ENCODE results near the gene FBXO11. TPM values are rescaled to one million over a fixed set of nuclear protein-coding genes. Genes with fewer than 3 reads are reported as not detected.
A peak's percentile ranks its signal among the peaks of the same experiment; 100 is the strongest.

The FBXO11 gene
- total RNA-seq, 1 donor from 2014 or later = 43.2 TPM

DNA sequence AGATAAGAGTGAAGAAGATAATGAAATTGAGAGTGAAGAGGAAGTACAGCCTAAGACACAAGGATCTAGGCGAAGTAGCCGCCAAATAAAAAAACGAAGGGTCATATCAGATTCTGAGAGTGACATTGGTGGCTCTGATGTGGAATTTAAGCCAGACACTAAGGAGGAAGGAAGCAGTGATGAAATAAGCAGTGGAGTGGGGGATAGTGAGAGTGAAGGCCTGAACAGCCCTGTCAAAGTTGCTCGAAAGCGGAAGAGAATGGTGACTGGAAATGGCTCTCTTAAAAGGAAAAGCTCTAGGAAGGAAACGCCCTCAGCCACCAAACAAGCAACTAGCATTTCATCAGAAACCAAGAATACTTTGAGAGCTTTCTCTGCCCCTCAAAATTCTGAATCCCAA, 107.7 kb downstream of the FBXO11 start:
- DNase-seq (ENCODE audit: extremely low read depth, low read depth, low spot score) = no peak

DNA sequence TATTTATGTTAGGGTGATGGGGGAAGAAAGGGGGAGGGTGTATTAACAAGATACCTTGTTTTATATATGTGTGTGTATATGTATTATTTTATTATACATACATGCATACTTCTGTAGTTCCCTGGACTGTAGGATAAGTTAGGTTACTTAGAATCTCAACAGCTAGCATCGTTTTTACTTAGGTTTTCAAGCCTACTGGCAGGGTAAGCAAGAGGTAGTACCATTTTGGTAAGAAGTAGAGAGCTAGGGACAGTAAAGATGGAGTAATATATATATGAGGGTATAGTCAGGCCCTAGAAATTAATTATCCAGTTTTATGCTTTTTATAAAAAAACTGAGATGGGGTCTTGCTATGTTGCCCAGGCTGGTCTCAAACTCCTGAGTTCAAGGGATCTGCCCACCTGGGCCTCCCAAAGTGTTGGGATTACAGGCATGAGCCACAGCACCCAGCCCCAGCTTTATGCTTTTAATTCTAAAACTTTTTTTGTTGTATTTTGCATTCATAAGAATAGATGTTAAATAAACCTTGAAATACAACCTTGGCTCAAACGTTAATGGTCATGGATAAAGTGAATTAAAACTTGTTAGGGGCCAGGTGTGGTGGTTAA, 110.1 kb downstream of the FBXO11 start:
- no peak for DNase-seq (ENCODE audit: extremely low read depth, low read depth, low spot score)

DNA sequence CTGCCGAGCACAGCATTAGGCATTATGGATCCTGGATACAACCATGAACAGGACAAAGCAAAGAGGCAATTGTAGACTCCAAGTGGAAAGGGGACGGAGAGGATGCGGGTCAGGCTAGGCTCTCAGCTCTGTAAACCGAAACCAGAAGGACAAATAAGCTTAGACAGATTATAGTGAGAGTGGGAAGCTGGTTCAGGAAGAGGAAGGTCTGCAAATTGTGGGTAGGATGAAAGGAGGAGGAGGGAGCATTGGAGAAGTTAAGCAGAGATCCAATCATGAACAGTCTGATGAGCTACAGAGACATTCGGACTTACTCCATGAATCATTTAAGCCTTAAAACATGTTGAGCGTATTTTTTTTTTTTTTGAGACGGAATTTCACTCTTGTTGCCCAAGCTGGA, 120.3 kb downstream of the FBXO11 start:
- DNase-seq (ENCODE audit: extremely low read depth, low read depth, low spot score) = no peak

DNA sequence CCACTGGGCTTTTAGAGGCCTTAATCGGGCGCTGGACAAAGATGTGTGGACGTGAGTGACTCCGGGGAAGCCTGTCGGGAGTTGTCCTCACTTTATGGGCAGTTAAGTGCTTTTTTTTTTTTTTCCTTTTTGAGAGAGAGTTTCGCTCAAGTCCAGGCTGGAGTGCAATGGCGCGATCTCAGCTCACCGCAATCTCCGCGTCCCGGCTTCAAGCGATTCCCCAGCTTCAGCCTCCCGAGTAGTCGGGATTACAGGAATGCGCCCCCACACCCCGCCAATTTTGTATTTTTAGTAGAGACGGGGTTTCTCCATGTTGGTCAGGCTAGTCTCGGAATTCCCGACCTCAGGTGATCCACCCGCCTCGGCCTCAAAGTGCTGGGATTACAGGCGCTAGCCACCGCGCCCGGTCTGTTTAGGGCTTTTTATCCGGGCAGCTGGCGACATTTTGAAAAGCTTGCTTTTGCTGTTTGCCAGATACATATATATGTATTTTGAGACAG, 121.9 kb downstream of the FBXO11 start:
- DNase-seq (ENCODE audit: extremely low read depth, low read depth, low spot score) = no peak

DNA sequence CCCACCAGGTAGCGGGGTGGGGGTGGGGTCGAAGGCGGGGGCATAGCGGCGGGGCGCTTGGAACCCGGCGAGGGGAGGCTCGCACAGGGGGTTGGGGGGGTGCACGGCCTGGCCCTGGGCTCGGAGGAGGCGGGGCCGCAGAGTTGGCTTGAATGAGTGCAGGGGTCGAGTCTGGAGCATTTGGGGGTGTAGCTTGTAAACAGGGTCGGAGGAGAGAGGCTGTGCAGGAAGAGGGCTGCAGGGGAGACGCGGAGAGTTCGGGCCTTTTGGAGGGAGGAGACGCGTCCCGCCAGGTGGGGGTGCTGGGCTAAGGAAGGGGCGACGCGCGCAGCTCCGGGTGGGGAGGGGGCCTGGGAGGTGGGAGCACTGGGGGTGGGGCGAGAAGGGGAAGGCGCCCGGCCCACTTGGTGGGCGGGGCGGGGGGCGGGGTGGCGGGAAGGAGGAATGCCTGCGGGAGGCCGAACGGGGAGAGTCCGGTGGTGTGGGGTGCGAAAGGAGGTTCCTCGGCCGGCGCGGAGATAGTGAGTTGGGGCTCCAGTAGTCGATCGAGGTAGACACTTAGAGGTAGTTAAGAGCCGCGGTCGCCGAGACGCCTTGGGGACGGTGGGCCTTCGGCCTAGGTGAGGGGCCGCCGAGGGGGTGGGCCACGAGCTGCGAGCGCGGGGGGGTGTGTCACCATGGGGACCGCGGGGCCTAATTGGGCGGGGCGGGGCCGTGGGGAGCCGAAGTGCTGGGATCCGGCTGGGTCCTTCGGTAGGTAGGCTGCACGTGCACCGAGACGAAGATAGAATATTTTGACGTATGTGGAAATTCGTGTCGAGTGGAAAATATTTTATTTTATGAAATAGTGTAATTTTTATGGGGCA, 122.6 kb downstream of the FBXO11 start:
- no peak for DNase-seq (ENCODE audit: extremely low read depth, low read depth, low spot score)

DNA sequence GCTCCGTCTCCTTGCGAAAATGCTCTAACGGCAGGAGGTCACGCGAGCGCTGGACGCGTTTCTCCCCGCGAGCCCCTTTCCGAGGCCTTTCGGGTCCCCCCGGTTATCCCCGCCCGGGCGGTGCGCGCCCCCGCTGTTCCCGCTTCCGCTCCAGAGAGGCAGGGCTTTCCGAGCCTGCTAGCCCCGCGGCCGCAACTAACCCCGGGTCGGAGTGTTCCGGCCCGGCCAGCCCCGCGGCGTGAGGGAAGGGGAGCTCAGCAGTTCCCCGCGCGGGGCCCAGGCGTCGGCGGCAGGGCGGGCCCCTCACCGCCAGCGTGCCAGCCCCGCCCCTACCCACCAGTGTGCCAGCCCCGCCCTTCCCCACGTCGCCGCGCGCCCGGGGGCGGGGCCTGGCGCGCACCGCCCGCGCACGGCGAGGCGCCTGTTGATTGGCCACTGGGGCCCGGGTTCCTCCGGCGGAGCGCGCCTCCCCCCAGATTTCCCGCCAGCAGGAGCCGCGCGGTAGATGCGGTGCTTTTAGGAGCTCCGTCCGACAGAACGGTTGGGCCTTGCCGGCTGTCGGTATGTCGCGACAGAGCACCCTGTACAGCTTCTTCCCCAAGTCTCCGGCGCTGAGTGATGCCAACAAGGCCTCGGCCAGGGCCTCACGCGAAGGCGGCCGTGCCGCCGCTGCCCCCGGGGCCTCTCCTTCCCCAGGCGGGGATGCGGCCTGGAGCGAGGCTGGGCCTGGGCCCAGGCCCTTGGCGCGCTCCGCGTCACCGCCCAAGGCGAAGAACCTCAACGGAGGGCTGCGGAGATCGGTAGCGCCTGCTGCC, 123.4 kb downstream of the FBXO11 start, which contains the start of gene MSH6:
MSH6 (plus strand) TSS at position 475 of the 815 bp plus-strand sequence; CDS start at position 564, 89 bp downstream.
- no peak for DNase-seq (ENCODE audit: extremely low read depth, low read depth, low spot score)

DNA sequence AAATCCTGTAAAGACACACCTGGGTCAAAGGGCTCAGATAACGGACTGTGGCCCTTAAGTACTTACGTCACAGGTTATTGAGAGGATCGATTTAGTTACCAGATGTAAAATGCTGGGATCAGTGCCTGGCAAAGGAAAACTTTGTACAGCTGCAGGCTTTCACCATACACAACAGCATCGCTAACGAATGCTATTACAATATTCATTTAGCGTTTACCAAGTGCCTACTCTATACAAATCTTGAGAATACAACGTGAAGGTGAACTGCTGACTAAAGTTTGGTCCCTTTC, 124.0 kb downstream of the FBXO11 start:
- DNase-seq (ENCODE audit: extremely low read depth, low read depth, low spot score) = no peak

DNA sequence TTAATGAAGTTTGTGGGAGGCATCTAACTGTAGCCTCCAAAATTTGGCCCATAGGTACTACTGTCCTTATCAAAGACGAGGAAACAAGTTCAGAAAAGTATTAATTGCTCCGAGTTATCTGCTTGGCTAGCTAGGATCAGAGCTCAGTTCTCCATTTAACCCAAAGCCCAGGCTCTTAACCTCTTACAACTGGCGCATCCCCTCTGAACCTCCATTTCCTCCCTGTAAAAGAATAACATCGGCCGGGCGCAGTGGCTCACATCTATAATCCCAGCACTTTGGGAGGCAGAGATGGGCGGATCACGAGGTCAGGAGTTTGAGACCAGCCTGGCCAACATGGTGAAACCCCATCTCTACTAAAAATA, 126.9 kb downstream of the FBXO11 start:
- no peak for DNase-seq (ENCODE audit: extremely low read depth, low read depth, low spot score)

DNA sequence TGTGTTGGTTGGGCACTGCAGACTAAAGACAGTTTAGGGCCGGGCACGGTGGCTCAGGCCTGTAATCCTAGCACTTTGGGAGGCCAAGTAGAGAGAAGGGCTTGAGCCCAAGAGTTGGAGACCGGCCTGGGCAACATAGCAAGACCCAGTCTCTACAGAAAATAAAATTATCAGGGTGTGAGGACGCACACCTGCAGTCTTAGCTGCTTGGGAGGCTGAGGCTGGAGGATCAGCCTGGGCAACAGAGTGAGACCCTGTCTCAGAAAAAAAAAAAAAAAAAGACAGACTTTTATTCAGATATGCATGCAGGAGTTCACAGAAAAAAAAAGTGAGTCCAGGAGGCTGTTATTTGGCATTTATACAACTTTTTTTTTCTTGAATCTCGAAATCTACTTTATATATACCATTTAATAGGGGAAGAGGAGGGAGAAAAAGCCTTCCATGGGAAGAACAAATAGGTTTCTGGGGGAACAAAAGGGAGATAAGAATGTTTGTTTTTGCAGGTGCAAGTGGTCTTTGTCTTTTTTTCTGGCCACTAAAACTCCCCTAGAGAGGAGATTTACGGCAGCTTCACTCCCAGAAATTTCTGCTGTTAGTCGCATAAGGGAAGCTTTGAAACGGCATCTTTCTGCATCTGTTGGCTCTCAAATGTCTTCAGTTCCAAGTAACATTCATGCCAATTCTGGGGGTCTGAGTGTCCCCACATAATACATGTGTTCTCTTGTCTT, 127.4 kb downstream of the FBXO11 start:
- DNase-seq (ENCODE audit: extremely low read depth, low read depth, low spot score) = no peak

DNA sequence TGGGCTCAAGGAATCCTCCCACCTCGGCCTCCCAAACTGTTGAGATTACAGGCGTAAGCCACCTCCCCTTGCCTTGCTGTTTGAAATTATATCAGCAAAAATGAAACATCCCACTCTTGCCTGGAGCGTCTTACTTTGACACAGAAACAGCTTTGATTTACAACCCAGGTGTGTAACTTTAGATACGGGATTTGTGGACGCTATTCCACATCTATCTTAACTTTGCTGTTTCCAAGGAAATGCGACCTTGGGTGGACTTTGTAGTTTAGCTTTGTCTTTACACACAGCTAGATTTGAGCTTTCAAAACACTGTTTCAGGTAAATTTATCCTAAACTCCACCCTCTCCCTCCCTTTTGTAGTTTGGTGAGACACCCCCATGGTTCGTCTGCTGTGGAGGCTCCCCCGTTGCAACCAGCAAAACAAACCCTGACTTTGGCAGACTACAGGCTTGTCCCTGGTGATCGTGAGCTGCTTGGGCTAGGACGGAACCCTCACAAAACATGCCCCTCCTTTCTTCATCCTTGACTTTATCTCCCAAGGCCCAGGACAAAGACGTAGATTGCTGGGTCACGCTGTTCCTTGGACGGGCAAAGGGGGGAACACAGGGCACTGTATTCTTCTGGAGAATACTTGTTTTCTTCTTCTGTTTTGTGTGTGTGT, 128.9 kb downstream of the FBXO11 start:
- DNase-seq (ENCODE audit: extremely low read depth, low read depth, low spot score) = no peak

DNA sequence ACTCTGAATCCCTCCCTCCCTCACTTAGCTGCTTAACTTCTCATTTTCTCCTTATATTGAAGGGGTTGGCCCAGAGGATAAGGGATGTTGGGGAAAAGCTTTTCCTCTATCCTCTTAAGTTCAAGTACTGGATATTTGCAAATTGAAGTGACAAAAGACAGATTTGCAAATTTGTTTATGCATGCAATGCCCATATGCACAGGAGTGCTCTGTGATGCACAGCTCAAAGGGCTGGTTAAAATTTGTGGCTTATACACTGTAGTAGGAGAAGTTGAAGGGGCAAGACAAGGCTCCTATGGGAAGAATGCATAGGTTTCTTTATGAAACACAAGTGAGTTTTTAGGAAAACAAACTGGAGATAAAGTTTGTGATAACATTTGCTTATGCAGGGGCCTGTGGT, 131.7 kb downstream of the FBXO11 start:
- DNase-seq (ENCODE audit: extremely low read depth, low read depth, low spot score) = no peak

DNA sequence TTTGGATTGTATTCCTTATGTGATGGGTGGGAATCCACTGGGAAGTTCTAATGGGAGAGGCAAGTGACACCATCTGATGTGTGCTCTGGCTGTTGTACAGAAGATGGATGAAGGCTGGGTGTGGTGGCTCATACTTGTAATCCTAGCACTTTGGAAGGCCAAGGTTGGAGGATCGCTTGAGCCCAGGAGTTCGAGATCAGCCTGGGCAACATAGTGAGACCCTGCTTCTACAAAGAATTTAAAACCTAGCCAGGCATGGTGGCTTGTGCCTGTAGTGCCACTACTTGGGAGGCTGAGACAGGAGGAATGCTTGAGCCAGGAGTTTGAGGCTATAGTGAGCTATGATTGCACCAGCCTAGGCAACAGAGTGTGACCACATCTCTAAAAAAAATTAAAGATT, 134.0 kb downstream of the FBXO11 start:
- DNase-seq (ENCODE audit: extremely low read depth, low read depth, low spot score) = no peak

DNA sequence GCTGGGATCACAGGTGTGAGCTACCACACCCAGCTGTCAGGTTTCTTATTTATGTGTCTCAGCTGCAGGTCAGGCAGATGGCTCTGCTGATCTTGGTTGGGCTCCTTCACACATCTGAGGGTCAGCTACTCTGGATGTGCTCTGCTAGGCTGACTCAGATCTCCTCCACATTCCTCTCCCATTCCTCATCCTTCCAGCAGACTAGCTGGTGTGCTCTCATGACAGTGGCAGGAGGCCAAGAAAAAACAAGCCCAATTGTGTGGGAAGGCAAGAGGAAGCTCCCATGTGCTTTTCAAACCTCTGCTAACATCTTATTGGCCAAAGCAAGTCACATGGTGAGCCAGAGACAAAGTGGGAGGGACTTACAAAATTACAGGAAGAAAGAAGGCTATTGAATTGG, 135.1 kb downstream of the FBXO11 start:
- DNase-seq (ENCODE audit: extremely low read depth, low read depth, low spot score) = peak; percentile 60

DNA sequence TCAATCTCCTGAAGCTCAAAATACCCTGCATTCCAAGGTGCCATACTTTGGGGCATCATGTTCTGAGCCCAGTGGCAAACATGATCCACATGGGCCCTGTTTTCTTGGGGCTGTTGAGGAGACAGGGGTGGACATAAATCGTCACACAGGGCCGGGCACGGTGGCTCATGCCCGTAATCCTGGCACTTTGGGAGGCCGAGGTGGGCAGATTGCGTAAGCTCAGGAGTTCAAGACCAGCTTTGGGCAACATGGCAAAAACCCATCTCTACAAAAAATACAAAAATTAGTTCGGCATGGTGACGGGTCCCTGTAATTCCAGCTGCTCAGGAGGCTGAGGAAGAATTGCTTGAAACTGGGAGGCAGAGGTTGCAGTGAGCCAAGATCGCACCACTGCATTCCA, 137.0 kb downstream of the FBXO11 start:
- DNase-seq (ENCODE audit: extremely low read depth, low read depth, low spot score) = no peak

DNA sequence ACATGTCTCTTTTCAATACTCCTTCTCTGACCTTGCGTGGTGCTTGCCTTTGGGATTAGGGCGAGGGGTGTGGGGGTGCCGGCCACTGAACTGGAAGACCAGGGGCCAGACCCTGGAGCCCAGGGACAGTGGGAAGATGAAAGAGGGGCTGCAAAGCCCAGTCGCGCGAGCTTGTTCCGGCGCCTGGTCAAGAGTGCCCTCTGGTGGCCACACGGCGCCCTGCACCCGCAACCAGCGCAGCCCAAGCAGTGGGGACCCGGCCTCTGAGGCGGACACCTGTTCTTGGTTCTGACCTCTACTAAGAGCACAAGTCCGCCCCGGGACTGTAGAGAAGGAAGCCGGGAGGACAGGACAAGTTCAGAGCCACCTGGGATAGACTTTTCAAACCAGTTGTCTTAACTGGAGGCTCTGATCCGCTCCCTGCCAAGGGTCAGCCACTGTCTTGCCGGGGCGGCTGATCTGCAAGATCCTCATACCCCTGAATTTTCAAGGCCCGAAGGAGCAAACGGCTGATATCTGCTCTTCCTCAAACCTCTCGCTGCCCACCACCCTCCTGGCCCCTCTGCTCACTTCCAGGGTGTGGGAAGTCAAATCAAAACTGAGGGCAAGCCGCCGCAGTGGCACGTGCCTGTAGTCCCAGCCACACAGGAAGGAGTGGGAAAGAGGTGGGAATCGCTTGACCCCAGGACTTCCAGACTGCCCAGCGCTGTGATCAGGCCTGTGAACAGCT, 138.3 kb downstream of the FBXO11 start:
- DNase-seq (ENCODE audit: extremely low read depth, low read depth, low spot score) = no peak

DNA sequence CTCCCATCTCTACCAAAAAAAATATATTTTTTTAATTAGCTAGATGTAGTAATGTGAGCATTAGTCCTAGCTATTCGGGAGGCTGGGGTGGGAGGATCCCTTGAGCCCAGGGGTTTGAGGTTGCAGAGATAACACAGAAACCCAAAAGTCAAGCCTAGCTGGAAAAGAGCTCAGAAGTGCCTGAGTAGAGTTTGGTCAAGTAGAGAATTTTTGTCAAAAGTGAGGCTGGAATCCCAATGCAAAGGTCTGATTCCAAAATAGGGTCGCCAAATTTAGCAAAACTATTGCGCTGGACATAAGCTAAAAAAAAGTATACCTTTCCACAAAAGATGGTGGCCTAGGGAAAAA, 138.8 kb downstream of the FBXO11 start:
- DNase-seq (ENCODE audit: extremely low read depth, low read depth, low spot score) = no peak

DNA sequence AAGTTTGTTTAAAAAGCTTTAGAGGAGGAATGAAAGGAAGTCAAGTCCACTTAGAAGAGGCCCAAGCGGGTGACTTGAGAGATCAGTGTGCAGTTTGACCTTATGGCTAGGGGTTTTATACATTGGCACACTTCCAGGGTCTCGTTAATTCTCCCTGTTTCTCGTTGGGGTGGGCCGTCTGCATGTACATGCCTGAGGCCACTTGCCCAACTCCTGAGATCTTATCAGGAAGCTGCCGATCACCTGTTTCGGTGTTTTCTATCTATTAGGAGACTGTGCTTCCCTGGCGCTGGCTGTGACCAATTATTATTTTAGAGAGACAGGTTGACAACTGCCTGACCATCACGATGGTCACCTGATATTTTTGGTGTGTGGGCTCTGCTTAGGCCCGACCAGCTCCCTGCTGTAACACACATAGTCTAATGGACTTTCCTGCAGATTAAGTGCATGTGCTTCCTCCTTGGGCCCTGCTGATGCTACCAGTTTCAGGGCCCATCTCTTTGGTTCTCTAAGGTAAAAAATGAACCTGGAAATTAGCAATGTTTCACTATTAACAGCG, 154.4 kb downstream of the FBXO11 start:
- no peak for DNase-seq (ENCODE audit: extremely low read depth, low read depth, low spot score)

DNA sequence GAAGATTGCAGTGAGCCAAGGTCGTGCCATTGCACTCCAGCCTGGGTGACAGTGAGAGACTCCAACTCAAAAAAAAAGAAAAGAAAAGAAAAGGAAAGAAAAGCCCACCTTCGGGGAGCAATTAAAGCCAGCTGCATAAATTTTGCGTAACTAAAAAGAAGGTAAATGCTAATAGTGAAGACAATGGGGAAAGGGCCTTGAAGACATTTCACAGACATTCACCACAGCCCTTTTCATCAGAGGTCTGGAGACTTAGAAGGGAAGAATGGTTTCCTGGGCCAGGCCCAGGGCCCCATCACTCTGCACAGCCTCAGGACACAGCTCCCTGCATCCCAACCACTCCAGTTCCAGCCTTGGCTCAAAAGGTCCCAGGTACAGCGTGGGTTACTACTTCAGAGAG, 158.4 kb downstream of the FBXO11 start:
- no peak for DNase-seq (ENCODE audit: extremely low read depth, low read depth, low spot score)

DNA sequence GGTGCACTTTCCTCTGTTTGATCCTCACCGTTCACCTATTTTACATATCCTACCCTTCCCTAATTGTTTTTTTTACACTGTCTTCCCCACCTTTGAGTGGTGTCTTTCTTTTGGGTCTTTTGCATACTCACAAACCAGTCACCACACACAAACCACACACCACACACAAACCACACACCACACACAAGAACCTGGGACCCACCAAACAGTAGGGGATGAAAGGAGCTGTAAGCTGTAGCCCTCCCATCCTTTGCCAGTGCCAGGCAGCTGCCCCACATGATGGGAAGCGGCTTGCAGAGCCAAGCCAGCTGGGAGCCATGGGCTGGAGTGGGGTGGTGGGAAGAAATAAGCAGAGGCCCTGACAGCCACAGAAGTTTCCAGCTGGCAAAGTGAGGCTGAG, 162.2 kb downstream of the FBXO11 start:
- DNase-seq (ENCODE audit: extremely low read depth, low read depth, low spot score) = no peak

DNA sequence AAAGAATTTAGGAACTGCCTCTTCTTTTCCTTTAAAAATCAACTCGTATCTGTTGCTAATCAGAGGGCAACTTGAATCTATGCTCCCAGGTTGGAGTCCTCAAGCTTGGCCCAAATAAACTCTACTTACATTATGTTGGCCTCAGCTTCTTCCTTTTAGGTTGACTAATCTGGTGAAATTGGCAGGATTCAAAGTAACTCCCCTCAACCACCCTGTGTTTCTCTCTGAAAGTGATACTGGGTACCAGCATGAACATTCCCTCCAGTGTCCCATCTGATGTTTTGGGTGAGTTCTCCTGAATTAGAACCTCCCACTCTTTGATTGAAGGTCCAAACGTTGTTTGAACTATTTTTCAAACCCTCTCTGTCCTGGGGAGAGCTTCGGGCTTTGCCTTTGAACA, 164.7 kb downstream of the FBXO11 start:
- DNase-seq (ENCODE audit: extremely low read depth, low read depth, low spot score) = no peak
